ENCODE measurements around the gene INO80C. TPM values are rescaled to one million over a fixed set of nuclear protein-coding genes. Genes with fewer than 3 reads are reported as not detected.

Gene INO80C
- total RNA-seq, 2 experiments from 2014 or later, result 5.9 to 10.3 TPM

- intact Hi-C loops (cut with micrococcal nuclease; ENCODE audit: unreplicated experiment), result no loop called here
- H4K20me1 ChIP-seq (ENCODE audit: insufficient read depth, low read length), result no peaks in the 10 kb centered on the region
- no peak overlapping the region for H3K4me2 ChIP-seq (ENCODE audit: low read length)
- no peak overlapping the region for H2AFZ ChIP-seq (ENCODE audit: low read length)
- TF ChIP-seq CTCF (conservative IDR thresholded peaks at IDR 0.05; ENCODE audit: low read length) (no peak), EZH2phosphoT487 (IDR thresholded peaks at IDR 0.05; ENCODE audit: borderline replicate concordance, low read depth, low read length) (no peak)
- DNase-seq (ENCODE audit: low spot score), result no peak
- no TSS peak for BruUV-seq (replicated peaks)
- no peaks in the 10 kb centered on the region for H3K9me3 ChIP-seq (ENCODE audit: low read length)
- H3K79me2 ChIP-seq (ENCODE audit: insufficient read depth, low read depth, low read length), result no peaks in the 10 kb centered on the region
- ChIA-PET CTCF (ENCODE audit: unreplicated experiment) (no interaction called here), POLR2A (no interaction called here)
- H3K27ac ChIP-seq (ENCODE audit: low read depth, low read length, poor library complexity, severe bottlenecking), result no peak overlapping the region
- H3K4me3 ChIP-seq (ENCODE audit: low read depth, low read length, poor library complexity, severe bottlenecking), result no peak overlapping the region
- H3K4me1 ChIP-seq (ENCODE audit: insufficient read depth, low read length, poor library complexity, severe bottlenecking), result no peaks in the 10 kb centered on the region
- no peaks in the 10 kb centered on the region for H3K36me3 ChIP-seq (ENCODE audit: insufficient read depth, low read length)
- no peaks in the 10 kb centered on the region for H3K9me2 ChIP-seq (ENCODE audit: insufficient read depth, low read length)
Observed at GRCh38 chr18:35424356-35424755, 73.4 kb downstream of the INO80C start.

- no TSS peak for BruUV-seq (replicated peaks)
- no peak overlapping the region for H2AFZ ChIP-seq (ENCODE audit: low read length)
- no peak for DNase-seq (ENCODE audit: low spot score)
- no peak overlapping the region for H3K4me3 ChIP-seq (ENCODE audit: low read depth, low read length, poor library complexity, severe bottlenecking)
- ChIA-PET POLR2A (no interaction called here), CTCF (ENCODE audit: unreplicated experiment) (no interaction called here)
- H3K4me2 ChIP-seq (ENCODE audit: low read length), result no peak overlapping the region
- intact Hi-C loops (cut with micrococcal nuclease; ENCODE audit: unreplicated experiment), result no loop called here
- H4K20me1 ChIP-seq (ENCODE audit: insufficient read depth, low read length), result no peaks in the 10 kb centered on the region
- TF ChIP-seq CTCF (conservative IDR thresholded peaks at IDR 0.05; ENCODE audit: low read length), result no peak
- no peak for TF ChIP-seq EZH2phosphoT487 (IDR thresholded peaks at IDR 0.05; ENCODE audit: borderline replicate concordance, low read depth, low read length)
- no peaks in the 10 kb centered on the region for H3K9me3 ChIP-seq (ENCODE audit: low read length)
- no peaks in the 10 kb centered on the region for H3K79me2 ChIP-seq (ENCODE audit: insufficient read depth, low read depth, low read length)
- no peak overlapping the region for H3K27ac ChIP-seq (ENCODE audit: low read depth, low read length, poor library complexity, severe bottlenecking)
- no peaks in the 10 kb centered on the region for H3K4me1 ChIP-seq (ENCODE audit: insufficient read depth, low read length, poor library complexity, severe bottlenecking)
- H3K9me2 ChIP-seq (ENCODE audit: insufficient read depth, low read length), result no peaks in the 10 kb centered on the region
- H3K36me3 ChIP-seq (ENCODE audit: insufficient read depth, low read length), result no peaks in the 10 kb centered on the region
Observed at GRCh38 chr18:35422237-35422636, 75.5 kb downstream of the INO80C start.

- no peaks in the 10 kb centered on the region for H3K9me3 ChIP-seq (ENCODE audit: low read length)
- BruUV-seq (replicated peaks), result no TSS peak
- no peaks in the 10 kb centered on the region for H3K9me2 ChIP-seq (ENCODE audit: insufficient read depth, low read length)
- no peaks in the 10 kb centered on the region for H3K79me2 ChIP-seq (ENCODE audit: insufficient read depth, low read depth, low read length)
- H3K4me1 ChIP-seq (ENCODE audit: insufficient read depth, low read length, poor library complexity, severe bottlenecking), result peaks cover 20% of the 10 kb centered on the region
- H3K4me3 ChIP-seq (ENCODE audit: low read depth, low read length, poor library complexity, severe bottlenecking), result no peak overlapping the region
- ChIA-PET POLR2A (interaction anchor here (0.6 kb wide), 1 partner anchor 104 kb away, joined by 4 read pairs; no protein-coding TSS in a partner anchor), CTCF (ENCODE audit: unreplicated experiment) (no interaction called here)
- no peak overlapping the region for H3K27ac ChIP-seq (ENCODE audit: low read depth, low read length, poor library complexity, severe bottlenecking)
- no peak for TF ChIP-seq EZH2phosphoT487 (IDR thresholded peaks at IDR 0.05; ENCODE audit: borderline replicate concordance, low read depth, low read length)
- no peak for TF ChIP-seq CTCF (conservative IDR thresholded peaks at IDR 0.05; ENCODE audit: low read length)
- DNase-seq (ENCODE audit: low spot score), result no peak
- H2AFZ ChIP-seq (ENCODE audit: low read length), result no peak overlapping the region
- H3K4me2 ChIP-seq (ENCODE audit: low read length), result no peak overlapping the region
- no peaks in the 10 kb centered on the region for H4K20me1 ChIP-seq (ENCODE audit: insufficient read depth, low read length)
- H3K36me3 ChIP-seq (ENCODE audit: insufficient read depth, low read length), result no peaks in the 10 kb centered on the region
- intact Hi-C loops (cut with micrococcal nuclease; ENCODE audit: unreplicated experiment), result no loop called here
Observed at GRCh38 chr18:35418610-35419009, 79.2 kb downstream of the INO80C start.

Small RNA genes lying within 50 kb of the gene (small RNA-seq; reads per million reads assigned to genes)
- not detected for gene AC007998.5

Other genes with a start within 250 kb of the INO80C start
- gene ZSCAN30, start 207.7 kb downstream of the INO80C start, total RNA-seq (2014; rRNA removed; shearing (Covaris generic)), result 4.3 and 7.5 TPM in 2 replicates
- 7.6 and 9.1 TPM in 2 replicates for gene ZSCAN30, start 207.7 kb downstream of the INO80C start, total RNA-seq (2022)
- gene ZNF24, start 153.5 kb downstream of the INO80C start, total RNA-seq (2014; rRNA removed; shearing (Covaris generic)), result 13.6 and 16.7 TPM in 2 replicates
- 29.8 and 31.4 TPM in 2 replicates for gene ZNF24, start 153.5 kb downstream of the INO80C start, total RNA-seq (2022)
- gene ZNF396, start 120.6 kb downstream of the INO80C start, total RNA-seq (2014; rRNA removed; shearing (Covaris generic)), result 0.13 and 0.38 TPM in 2 replicates
- gene ZNF396, start 120.6 kb downstream of the INO80C start, total RNA-seq (2022), result 0.87 and 1.1 TPM in 2 replicates
- gene GALNT1, start 83.8 kb upstream of the INO80C start, total RNA-seq (2014; rRNA removed; shearing (Covaris generic)), result 22.0 and 27.7 TPM in 2 replicates
- gene GALNT1, start 83.8 kb upstream of the INO80C start, total RNA-seq (2022), result 32.8 and 37.2 TPM in 2 replicates

Measured in OCI-LY7 (cell line).